H9 (cell line): Measurements from ENCODE around the gene PLEKHN1. TPM values are rescaled to one million over a fixed set of nuclear protein-coding genes. Genes with fewer than 3 reads are reported as not detected.

Source experiments
- DNase-seq: peaks from one replicate; pipeline ENCODE4 v3.0.0-alpha.2; 2017
- H2AFZ ChIP-seq: one replicate; pipeline ENCODE4 v1.6.1; 2013; ENCODE audit warnings: mild to moderate bottlenecking, low read length, control low read depth, moderate library complexity
- H2AK5ac ChIP-seq: 2 replicates; pipeline ENCODE4 v1.6.1; 2013; ENCODE audit warnings: low read length, control low read depth, mixed read lengths; ENCODE audit not compliant: insufficient read length
- H2BK120ac ChIP-seq: one replicate; pipeline ENCODE4 v1.6.1; 2013; ENCODE audit warnings: low read depth, mild to moderate bottlenecking, low read length, control low read depth, inconsistent platforms; ENCODE audit not compliant: poor library complexity, severe bottlenecking
- H2BK12ac ChIP-seq: 2 replicates; pipeline ENCODE4 v1.6.1; 2013; ENCODE audit warnings: low read length, control low read depth, mixed read lengths, low read depth; ENCODE audit not compliant: insufficient read length
- H2BK15ac ChIP-seq: 2 replicates; pipeline ENCODE4 v1.6.1; 2013; ENCODE audit warnings: low read depth, low read length, control low read depth
- H2BK20ac ChIP-seq: one replicate; pipeline ENCODE4 v1.6.1; 2013; ENCODE audit warnings: low read depth, mild to moderate bottlenecking, low read length, control low read depth, inconsistent platforms; ENCODE audit not compliant: poor library complexity, severe bottlenecking
- H2BK5ac ChIP-seq: 2 replicates; pipeline ENCODE4 v1.6.1; 2013; ENCODE audit warnings: low read length, control low read depth, mixed read lengths; ENCODE audit not compliant: insufficient read length
- H3K14ac ChIP-seq: 2 replicates; pipeline ENCODE4 v1.6.1; 2013; ENCODE audit warnings: low read length, control low read depth; ENCODE audit not compliant: insufficient read depth
- H3K18ac ChIP-seq: 2 replicates; pipeline ENCODE4 v1.6.1; 2013; ENCODE audit warnings: low read depth, mild to moderate bottlenecking, mixed read lengths, low read length, control low read depth; ENCODE audit not compliant: insufficient read length
- H3K23ac ChIP-seq: 2 replicates; pipeline ENCODE4 v1.6.1; 2013; ENCODE audit warnings: low read length, control low read depth, mixed read lengths, low read depth; ENCODE audit not compliant: insufficient read length
- H3K23me2 ChIP-seq: 2 replicates; pipeline ENCODE4 v1.6.1; 2013; ENCODE audit warnings: low read depth, mild to moderate bottlenecking, mixed read lengths, low read length, control low read depth; ENCODE audit not compliant: insufficient read length, poor library complexity, severe bottlenecking
- H3K27ac ChIP-seq: 2 replicates; pipeline ENCODE4 v1.5.1; 2013; ENCODE audit warnings: low read length, control low read depth, mixed read lengths, low read depth; ENCODE audit not compliant: insufficient read length
- H3K27me3 ChIP-seq: 2 replicates; pipeline ENCODE4 v1.6.1; 2013; ENCODE audit warnings: low read length, control low read depth, inconsistent platforms; ENCODE audit not compliant: insufficient read depth
- H3K4ac ChIP-seq: 2 replicates; pipeline ENCODE4 v1.6.1; 2013; ENCODE audit warnings: low read depth, mild to moderate bottlenecking, control low read depth, inconsistent platforms, low read length, moderate library complexity
- H3K4me1 ChIP-seq: 2 replicates; pipeline ENCODE4 v1.6.1; 2013; ENCODE audit warnings: low read length, control low read depth, inconsistent platforms; ENCODE audit not compliant: insufficient read depth
- H3K4me2 ChIP-seq: 2 replicates; pipeline ENCODE4 v1.6.1; 2013; ENCODE audit warnings: low read length, control low read depth, mixed read lengths; ENCODE audit not compliant: insufficient read length, insufficient read depth
- H3K56ac ChIP-seq: 2 replicates; pipeline ENCODE4 v1.6.1; 2013; ENCODE audit warnings: low read depth, mild to moderate bottlenecking, mixed read lengths, low read length, control low read depth; ENCODE audit not compliant: insufficient read length
- H3K79me1 ChIP-seq: 2 replicates; pipeline ENCODE4 v1.6.1; 2013; ENCODE audit warnings: low read depth, mild to moderate bottlenecking, moderate library complexity, low read length, control low read depth, inconsistent platforms; ENCODE audit not compliant: insufficient read depth, poor library complexity, severe bottlenecking
- H3K79me2 ChIP-seq: 2 replicates; pipeline ENCODE4 v1.6.1; 2013; ENCODE audit warnings: low read length, control low read depth, inconsistent platforms; ENCODE audit not compliant: insufficient read depth
- H3K9ac ChIP-seq: 2 replicates; pipeline ENCODE4 v1.6.1; 2013; ENCODE audit warnings: low read length, control low read depth, mixed read lengths; ENCODE audit not compliant: insufficient read length; ENCODE audit errors: extremely low read depth
- H3K9me3 ChIP-seq: one replicate; pipeline ENCODE4 v1.6.1; 2013; ENCODE audit warnings: low read depth, low read length, inconsistent platforms; ENCODE audit not compliant: control insufficient read depth
- H3T11ph ChIP-seq: one replicate; pipeline ENCODE4 v1.6.1; 2013; ENCODE audit warnings: mild to moderate bottlenecking, low read length, control low read depth, inconsistent platforms
- H4K20me1 ChIP-seq: one replicate; pipeline ENCODE4 v1.6.1; 2013; ENCODE audit not compliant: control insufficient read depth, insufficient read length, insufficient read depth
- H4K5ac ChIP-seq: 2 replicates; pipeline ENCODE4 v1.6.1; 2013; ENCODE audit warnings: low read depth, mild to moderate bottlenecking, mixed read lengths, low read length, control low read depth; ENCODE audit not compliant: insufficient read length
- H4K8ac ChIP-seq: replicated peaks from 2 replicates; pipeline ENCODE4 v1.6.1; 2013; ENCODE audit warnings: low read length, control low read depth, mixed read lengths, low read depth; ENCODE audit not compliant: insufficient read length
- H4K91ac ChIP-seq: 2 replicates; pipeline ENCODE4 v1.6.1; 2013; ENCODE audit warnings: low read depth, mild to moderate bottlenecking, moderate library complexity, mixed read lengths, low read length, control low read depth; ENCODE audit not compliant: insufficient read length
- H3K27ac Mint-ChIP-seq, 3 experiments: 2 replicates in 2 of 3; 3 replicates in 1 of 3; pipeline ENCODE4 v1.8.0; 2020 to 2021; ENCODE audit warnings: mixed read lengths in 3 of 3, mild to moderate bottlenecking in 1 of 3, moderate library complexity in 1 of 3
- H3K27me3 Mint-ChIP-seq: 2 replicates; pipeline ENCODE4 v1.8.0; 2021; ENCODE audit warnings: low read depth, mild to moderate bottlenecking, moderate library complexity, mixed read lengths
- H3K36me3 Mint-ChIP-seq, 3 experiments: 2 replicates in 2 of 3; 3 replicates in 1 of 3; pipeline ENCODE4 v1.8.0; 2020 to 2021; ENCODE audit warnings: low read depth in 3 of 3, mixed read lengths in 3 of 3; ENCODE audit not compliant: insufficient read depth in 1 of 3
- H3K4me1 Mint-ChIP-seq, 2 experiments: 2 replicates each; pipeline ENCODE4 v1.8.0; 2020; ENCODE audit warnings: mixed read lengths in 2 of 2
- H3K4me3 Mint-ChIP-seq, 2 experiments: 2 replicates in 1 of 2; 3 replicates in 1 of 2; pipeline ENCODE4 v1.8.0; 2020 to 2021; ENCODE audit warnings: mild to moderate bottlenecking in 2 of 2, mixed read lengths in 2 of 2, moderate library complexity in 1 of 2
- H3K9me3 Mint-ChIP-seq, 2 experiments: 2 replicates in 1 of 2; 3 replicates in 1 of 2; pipeline ENCODE4 v1.8.0; 2020; ENCODE audit warnings: mild to moderate bottlenecking in 2 of 2, mixed read lengths in 2 of 2, moderate library complexity in 1 of 2
- WGBS: extraction: QIAGEN DNeasy Blood & Tissue Kit; methylation state at CpG from one replicate; pipeline ENCODE4 v1.1.7; 2013; ENCODE audit warnings: missing lambda C conversion rate, low lambda C conversion rate, mixed read lengths; ENCODE audit not compliant: insufficient read length; ENCODE audit errors: extremely low coverage; 5-methylcytosine and 5-hydroxymethylcytosine counted together
- total RNA-seq: library from RNA; stranded (reverse); gene quantifications from 2 replicates; pipeline ENCODE4 v1.2.1, GENCODE V29; 2021
- TF ChIP-seq, protein P1 (sequence below): fragments of 200-600 bp; sonication (generic); conservative IDR thresholded peaks from 3 replicates; pipeline ENCODE4 v1.8.0; 2021; ENCODE audit warnings: antibody characterized with exemption, mild to moderate bottlenecking

Gene PLEKHN1
- total RNA-seq, 1 experiment from 2014 or later, result 3.0 TPM

DNA sequence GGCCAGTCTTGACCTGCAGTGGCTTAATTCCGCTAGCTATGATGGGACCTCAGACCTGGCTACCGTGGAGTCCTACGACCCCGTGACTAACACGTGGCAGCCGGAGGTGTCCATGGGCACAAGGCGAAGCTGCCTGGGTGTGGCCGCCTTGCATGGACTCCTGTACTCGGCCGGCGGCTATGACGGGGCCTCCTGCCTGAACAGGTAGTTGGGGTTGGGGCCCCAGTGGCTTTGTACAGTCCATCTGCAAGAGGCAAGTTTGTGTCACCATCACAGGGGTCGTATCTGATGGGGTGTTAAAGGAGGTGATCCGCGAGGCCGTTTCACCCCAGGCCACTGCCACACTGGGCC lies 3.0 kb upstream of the PLEKHN1 start:
- H2AK5ac ChIP-seq, result no peak overlapping the region
- no peak overlapping the region for H2BK12ac ChIP-seq
- H3K18ac ChIP-seq, result no peak overlapping the region
- no peak for DNase-seq
- no peak overlapping the region for H3T11ph ChIP-seq
- H4K5ac ChIP-seq, result no peak overlapping the region
- H3K4me3 Mint-ChIP-seq, result no peak overlapping the region
- no peaks in the 10 kb centered on the region for H3K9me3 ChIP-seq
- no peak overlapping the region for H3K4me2 ChIP-seq
- no CpG with 5 or more reads among the region's 16 CpGs for WGBS
- no peaks in the 10 kb centered on the region for H3K4me1 ChIP-seq
- peaks cover 4% of the 10 kb centered on the region for H3K79me1 ChIP-seq
- H3K23ac ChIP-seq, result no peak overlapping the region
- H2BK15ac ChIP-seq, result no peak overlapping the region
- H2BK120ac ChIP-seq, result no peak overlapping the region
- no peaks in the 10 kb centered on the region; a peak in 1 of 5 replicates for H3K9me3 Mint-ChIP-seq
- no peak overlapping the region for H3K14ac ChIP-seq
- H3K56ac ChIP-seq, result no peak overlapping the region
- H3K27ac Mint-ChIP-seq, result no peak overlapping the region
- H3K4ac ChIP-seq, result no peak overlapping the region
- no peak overlapping the region for H2BK5ac ChIP-seq
- peaks cover 0 to 28% (median 26%) of the 10 kb centered on the region in 3 experiments; a peak in 6 of 7 replicates for H3K36me3 Mint-ChIP-seq
- TF ChIP-seq, protein P1, sequence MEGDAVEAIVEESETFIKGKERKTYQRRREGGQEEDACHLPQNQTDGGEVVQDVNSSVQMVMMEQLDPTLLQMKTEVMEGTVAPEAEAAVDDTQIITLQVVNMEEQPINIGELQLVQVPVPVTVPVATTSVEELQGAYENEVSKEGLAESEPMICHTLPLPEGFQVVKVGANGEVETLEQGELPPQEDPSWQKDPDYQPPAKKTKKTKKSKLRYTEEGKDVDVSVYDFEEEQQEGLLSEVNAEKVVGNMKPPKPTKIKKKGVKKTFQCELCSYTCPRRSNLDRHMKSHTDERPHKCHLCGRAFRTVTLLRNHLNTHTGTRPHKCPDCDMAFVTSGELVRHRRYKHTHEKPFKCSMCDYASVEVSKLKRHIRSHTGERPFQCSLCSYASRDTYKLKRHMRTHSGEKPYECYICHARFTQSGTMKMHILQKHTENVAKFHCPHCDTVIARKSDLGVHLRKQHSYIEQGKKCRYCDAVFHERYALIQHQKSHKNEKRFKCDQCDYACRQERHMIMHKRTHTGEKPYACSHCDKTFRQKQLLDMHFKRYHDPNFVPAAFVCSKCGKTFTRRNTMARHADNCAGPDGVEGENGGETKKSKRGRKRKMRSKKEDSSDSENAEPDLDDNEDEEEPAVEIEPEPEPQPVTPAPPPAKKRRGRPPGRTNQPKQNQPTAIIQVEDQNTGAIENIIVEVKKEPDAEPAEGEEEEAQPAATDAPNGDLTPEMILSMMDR, result no peak
- no peaks in the 10 kb centered on the region for H4K20me1 ChIP-seq
- no peak overlapping the region for H3K9ac ChIP-seq
- no peak overlapping the region for H4K8ac ChIP-seq
- H3K27me3 Mint-ChIP-seq, result peaks cover 34% of the 10 kb centered on the region
- peaks cover 5% of the 10 kb centered on the region; the same call in 1 of the 2 replicates for H3K79me2 ChIP-seq
- H3K4me1 Mint-ChIP-seq, result peaks cover 2 to 3% of the 10 kb centered on the region in 2 experiments; a peak in 3 of 4 replicates
- H4K91ac ChIP-seq, result no peak overlapping the region
- no peak overlapping the region for H3K27ac ChIP-seq
- no peak overlapping the region for H2AFZ ChIP-seq
- H3K23me2 ChIP-seq, result peaks cover 12% of the 10 kb centered on the region
- H3K27me3 ChIP-seq, result peaks cover 4% of the 10 kb centered on the region; the same call in 1 of the 2 replicates
- no peak overlapping the region for H2BK20ac ChIP-seq
